ENCODE data around the gene E2F4. TPM values are rescaled to one million over a fixed set of nuclear protein-coding genes. Genes with fewer than 3 reads are reported as not detected.

E2F4 gene
- total and polyA plus RNA-seq, 2 of the 13 experiments (the other 11 are each of a cell fraction or from before 2014, with no cell fraction given): 84.8 to 91.2 TPM

DNA sequence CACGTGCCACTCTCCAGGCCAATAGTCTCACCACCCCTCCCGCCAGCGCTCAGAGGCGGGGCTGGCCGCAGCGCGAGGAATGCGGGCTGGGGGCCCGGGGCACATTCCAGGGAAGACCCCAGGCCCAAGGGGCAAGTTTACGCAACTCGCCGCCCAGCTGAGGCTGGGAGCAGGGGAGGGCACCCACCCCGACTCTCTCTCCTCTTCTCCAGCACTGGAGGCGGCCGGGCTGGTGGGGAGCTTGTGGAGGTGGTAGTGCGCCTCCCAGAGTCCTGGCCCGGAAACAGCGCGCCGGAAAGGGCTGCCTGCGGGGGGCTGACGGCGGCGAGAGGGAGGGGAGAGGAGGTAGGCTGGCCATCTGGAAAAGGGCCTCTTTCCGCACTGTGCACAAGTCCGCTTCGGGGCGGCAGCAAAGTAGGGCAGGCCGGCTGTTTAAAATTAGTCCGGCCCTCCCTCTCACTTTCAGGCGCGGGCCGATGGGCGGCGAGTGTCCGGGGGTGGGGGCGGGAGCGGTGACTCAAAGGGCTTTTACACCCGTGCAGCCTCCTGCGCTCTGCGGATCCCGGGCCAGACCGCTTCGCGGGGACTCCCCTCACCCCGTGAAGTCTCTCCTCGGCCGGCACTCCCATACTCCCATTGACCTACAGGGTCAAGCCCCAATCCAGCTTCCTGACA, 54.3 kb downstream of the E2F4 start (continued):
- TF ChIP-seq, protein P1, sequence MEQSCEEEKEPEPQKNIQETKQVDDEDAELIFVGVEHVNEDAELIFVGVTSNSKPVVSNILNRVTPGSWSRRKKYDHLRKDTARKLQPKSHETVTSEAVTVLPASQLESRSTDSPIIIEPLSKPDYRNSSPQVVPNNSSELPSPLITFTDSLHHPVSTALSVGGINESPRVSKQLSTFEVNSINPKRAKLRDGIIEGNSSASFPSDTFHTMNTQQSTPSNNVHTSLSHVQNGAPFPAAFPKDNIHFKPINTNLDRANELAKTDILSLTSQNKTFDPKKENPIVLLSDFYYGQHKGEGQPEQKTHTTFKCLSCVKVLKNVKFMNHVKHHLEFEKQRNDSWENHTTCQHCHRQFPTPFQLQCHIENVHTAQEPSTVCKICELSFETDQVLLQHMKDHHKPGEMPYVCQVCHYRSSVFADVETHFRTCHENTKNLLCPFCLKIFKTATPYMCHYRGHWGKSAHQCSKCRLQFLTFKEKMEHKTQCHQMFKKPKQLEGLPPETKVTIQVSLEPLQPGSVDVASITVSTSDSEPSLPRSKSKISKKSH (CRISPR knock-in tag; IDR thresholded peaks at IDR 0.05; ENCODE audit: borderline replicate concordance): peak; percentile 91
- TF ChIP-seq, protein P2, sequence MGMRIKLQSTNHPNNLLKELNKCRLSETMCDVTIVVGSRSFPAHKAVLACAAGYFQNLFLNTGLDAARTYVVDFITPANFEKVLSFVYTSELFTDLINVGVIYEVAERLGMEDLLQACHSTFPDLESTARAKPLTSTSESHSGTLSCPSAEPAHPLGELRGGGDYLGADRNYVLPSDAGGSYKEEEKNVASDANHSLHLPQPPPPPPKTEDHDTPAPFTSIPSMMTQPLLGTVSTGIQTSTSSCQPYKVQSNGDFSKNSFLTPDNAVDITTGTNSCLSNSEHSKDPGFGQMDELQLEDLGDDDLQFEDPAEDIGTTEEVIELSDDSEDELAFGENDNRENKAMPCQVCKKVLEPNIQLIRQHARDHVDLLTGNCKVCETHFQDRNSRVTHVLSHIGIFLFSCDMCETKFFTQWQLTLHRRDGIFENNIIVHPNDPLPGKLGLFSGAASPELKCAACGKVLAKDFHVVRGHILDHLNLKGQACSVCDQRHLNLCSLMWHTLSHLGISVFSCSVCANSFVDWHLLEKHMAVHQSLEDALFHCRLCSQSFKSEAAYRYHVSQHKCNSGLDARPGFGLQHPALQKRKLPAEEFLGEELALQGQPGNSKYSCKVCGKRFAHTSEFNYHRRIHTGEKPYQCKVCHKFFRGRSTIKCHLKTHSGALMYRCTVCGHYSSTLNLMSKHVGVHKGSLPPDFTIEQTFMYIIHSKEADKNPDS (CRISPR knock-in tag; IDR thresholded peaks at IDR 0.05): peak; percentile 82; the same call in 1 of the 2 replicates
- TF ChIP-seq TAF15 (IDR thresholded peaks at IDR 0.05; ENCODE audit: low read depth, low read length, poor library complexity, severe bottlenecking): no peak
- TF ChIP-seq ZSCAN21 (CRISPR knock-in tag; IDR thresholded peaks at IDR 0.05; ENCODE audit: borderline replicate concordance): peak; percentile 64; the same call in 1 of the 2 replicates
- TF ChIP-seq, protein P3, sequence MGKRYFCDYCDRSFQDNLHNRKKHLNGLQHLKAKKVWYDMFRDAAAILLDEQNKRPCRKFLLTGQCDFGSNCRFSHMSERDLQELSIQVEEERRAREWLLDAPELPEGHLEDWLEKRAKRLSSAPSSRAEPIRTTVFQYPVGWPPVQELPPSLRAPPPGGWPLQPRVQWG (CRISPR knock-in tag; IDR thresholded peaks at IDR 0.05; ENCODE audit: borderline replicate concordance, low read depth): no peak
- TF ChIP-seq, protein P4, sequence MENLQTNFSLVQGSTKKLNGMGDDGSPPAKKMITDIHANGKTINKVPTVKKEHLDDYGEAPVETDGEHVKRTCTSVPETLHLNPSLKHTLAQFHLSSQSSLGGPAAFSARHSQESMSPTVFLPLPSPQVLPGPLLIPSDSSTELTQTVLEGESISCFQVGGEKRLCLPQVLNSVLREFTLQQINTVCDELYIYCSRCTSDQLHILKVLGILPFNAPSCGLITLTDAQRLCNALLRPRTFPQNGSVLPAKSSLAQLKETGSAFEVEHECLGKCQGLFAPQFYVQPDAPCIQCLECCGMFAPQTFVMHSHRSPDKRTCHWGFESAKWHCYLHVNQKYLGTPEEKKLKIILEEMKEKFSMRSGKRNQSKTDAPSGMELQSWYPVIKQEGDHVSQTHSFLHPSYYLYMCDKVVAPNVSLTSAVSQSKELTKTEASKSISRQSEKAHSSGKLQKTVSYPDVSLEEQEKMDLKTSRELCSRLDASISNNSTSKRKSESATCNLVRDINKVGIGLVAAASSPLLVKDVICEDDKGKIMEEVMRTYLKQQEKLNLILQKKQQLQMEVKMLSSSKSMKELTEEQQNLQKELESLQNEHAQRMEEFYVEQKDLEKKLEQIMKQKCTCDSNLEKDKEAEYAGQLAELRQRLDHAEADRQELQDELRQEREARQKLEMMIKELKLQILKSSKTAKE (CRISPR knock-in tag; IDR thresholded peaks at IDR 0.05; ENCODE audit: borderline replicate concordance): peak; percentile 73
- no peak for TF ChIP-seq RELA (CRISPR knock-in tag; IDR thresholded peaks at IDR 0.05)
- TF ChIP-seq MTF2 (CRISPR knock-in tag; IDR thresholded peaks at IDR 0.05; ENCODE audit: borderline replicate concordance): peak; percentile 79; the same call in 1 of the 2 replicates
- TF ChIP-seq ZNF451 (CRISPR knock-in tag; IDR thresholded peaks at IDR 0.05): 0 out of 2 replicates have a peak, but pooled peaks have one; percentile 67
- peak; percentile 73; the same call in 1 of the 2 replicates for TF ChIP-seq ZNF564 (CRISPR knock-in tag; IDR thresholded peaks at IDR 0.05)
- TF ChIP-seq ETV6 (CRISPR knock-in tag; conservative IDR thresholded peaks at IDR 0.05): peak; percentile 71; the same call in 1 of the 2 replicates
- peak; percentile 88 for TF ChIP-seq ZFX (CRISPR knock-in tag; IDR thresholded peaks at IDR 0.05; ENCODE audit: low read depth)
- TF ChIP-seq EEA1 (CRISPR knock-in tag; IDR thresholded peaks at IDR 0.05; ENCODE audit: borderline replicate concordance): no peak; the same call in 1 of the 2 replicates
- TF ChIP-seq SRF (IDR thresholded peaks at IDR 0.05; ENCODE audit: low read depth, low read length): no peak
- TF ChIP-seq, protein P5, sequence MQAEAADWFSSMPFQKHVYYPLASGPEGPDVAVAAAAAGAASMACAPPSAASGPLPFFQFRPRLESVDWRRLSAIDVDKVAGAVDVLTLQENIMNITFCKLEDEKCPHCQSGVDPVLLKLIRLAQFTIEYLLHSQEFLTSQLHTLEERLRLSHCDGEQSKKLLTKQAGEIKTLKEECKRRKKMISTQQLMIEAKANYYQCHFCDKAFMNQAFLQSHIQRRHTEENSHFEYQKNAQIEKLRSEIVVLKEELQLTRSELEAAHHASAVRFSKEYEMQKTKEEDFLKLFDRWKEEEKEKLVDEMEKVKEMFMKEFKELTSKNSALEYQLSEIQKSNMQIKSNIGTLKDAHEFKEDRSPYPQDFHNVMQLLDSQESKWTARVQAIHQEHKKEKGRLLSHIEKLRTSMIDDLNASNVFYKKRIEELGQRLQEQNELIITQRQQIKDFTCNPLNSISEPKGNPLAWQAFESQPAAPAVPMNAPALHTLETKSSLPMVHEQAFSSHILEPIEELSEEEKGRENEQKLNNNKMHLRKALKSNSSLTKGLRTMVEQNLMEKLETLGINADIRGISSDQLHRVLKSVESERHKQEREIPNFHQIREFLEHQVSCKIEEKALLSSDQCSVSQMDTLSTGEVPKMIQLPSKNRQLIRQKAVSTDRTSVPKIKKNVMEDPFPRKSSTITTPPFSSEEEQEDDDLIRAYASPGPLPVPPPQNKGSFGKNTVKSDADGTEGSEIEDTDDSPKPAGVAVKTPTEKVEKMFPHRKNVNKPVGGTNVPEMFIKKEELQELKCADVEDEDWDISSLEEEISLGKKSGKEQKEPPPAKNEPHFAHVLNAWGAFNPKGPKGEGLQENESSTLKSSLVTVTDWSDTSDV (CRISPR knock-in tag; IDR thresholded peaks at IDR 0.05): peak; percentile 84; the same call in 1 of the 2 replicates
- peak; percentile 84 for TF ChIP-seq U2AF1 (optimal IDR thresholded peaks at IDR 0.05; ENCODE audit: low read depth, low read length)
- TF ChIP-seq, protein P6, sequence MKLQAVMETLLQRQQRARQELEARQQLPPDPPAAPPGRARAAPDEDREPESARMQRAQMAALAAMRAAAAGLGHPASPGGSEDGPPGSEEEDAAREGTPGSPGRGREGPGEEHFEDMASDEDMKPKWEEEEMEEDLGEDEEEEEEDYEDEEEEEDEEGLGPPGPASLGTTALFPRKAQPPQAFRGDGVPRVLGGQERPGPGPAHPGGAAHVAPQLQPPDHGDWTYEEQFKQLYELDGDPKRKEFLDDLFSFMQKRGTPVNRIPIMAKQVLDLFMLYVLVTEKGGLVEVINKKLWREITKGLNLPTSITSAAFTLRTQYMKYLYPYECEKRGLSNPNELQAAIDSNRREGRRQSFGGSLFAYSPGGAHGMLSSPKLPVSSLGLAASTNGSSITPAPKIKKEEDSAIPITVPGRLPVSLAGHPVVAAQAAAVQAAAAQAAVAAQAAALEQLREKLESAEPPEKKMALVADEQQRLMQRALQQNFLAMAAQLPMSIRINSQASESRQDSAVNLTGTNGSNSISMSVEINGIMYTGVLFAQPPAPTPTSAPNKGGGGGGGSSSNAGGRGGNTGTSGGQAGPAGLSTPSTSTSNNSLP (IDR thresholded peaks at IDR 0.05; ENCODE audit: low read depth, low read length): no peak
